ENCODE results near the gene TCP11L2. TPM values are rescaled to one million over a fixed set of nuclear protein-coding genes. Genes with fewer than 3 reads are reported as not detected.

Gene TCP11L2
- total and polyA plus RNA-seq, 8 donors: 21.3 to 49.5 (median 28.3) TPM

DNA sequence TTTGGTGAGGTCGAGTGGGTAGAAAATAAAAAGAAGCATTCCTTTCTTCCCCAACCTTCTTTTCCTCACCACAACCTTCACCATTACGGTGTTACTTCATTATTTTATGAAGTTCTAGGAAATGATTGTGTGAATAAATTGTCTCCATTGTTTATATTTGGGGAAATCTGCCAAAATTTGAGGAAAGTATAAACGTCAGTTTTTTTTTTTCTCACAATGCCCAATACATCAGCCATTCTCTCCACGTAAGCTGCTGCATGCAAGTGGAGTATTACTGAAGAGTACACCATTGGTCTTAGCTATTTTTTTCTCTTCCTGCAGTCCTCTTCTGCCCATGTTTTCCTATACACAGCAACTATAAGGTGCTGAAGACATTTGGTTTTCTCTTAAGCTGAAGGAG is 45.9 kb downstream of the TCP11L2 start:
- intact Hi-C loops (cut with DNase I): loop anchor here in 1 of 2 donors (5.0 kb wide), 1 partner anchor 121 kb away; no protein-coding TSS in a partner anchor

DNA sequence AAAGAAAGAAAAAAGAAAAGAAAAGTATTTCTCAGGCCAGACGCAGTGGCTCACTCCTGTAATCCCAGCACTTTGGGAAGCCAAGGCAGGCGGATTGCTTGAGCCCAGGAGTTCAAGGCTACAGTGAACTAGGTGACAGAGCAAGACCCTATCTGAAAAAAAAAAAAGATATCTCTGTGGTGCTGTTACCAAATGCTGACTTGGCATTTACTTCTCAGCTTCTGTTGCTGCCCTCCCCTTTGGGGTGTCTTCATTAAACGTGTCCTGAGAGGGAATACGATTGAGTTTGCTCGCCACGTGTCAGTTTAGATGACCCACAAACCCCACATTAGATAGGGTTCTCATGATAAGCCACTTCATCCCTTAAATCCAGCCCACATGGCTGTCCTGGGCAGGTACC is 50.6 kb downstream of the TCP11L2 start:
- DNase-seq (no peak), ATAC-seq (no peak)
- Histone ChIP-seq H3K27me3 (no peaks in the 10 kb centered on the region), H3K4me1 (peaks cover 3 to 12% of the 10 kb centered on the region in 2 donors), H3K36me3 (no peaks in the 10 kb centered on the region), H3K27ac (no peak overlapping the region), H3K9me3 (no peaks in the 10 kb centered on the region), H3K4me3 (no peak overlapping the region)
- intact Hi-C loops (cut with DNase I): no loop called here
- TF ChIP-seq, protein P1, sequence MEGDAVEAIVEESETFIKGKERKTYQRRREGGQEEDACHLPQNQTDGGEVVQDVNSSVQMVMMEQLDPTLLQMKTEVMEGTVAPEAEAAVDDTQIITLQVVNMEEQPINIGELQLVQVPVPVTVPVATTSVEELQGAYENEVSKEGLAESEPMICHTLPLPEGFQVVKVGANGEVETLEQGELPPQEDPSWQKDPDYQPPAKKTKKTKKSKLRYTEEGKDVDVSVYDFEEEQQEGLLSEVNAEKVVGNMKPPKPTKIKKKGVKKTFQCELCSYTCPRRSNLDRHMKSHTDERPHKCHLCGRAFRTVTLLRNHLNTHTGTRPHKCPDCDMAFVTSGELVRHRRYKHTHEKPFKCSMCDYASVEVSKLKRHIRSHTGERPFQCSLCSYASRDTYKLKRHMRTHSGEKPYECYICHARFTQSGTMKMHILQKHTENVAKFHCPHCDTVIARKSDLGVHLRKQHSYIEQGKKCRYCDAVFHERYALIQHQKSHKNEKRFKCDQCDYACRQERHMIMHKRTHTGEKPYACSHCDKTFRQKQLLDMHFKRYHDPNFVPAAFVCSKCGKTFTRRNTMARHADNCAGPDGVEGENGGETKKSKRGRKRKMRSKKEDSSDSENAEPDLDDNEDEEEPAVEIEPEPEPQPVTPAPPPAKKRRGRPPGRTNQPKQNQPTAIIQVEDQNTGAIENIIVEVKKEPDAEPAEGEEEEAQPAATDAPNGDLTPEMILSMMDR (IDR thresholded peaks at IDR 0.05): no peak

More for the DNA sequence above, 45.9 kb downstream of the TCP11L2 start:
- TF ChIP-seq, protein P1 (IDR thresholded peaks at IDR 0.05): no peak
- no peaks in the 10 kb centered on the region for H3K9me3 ChIP-seq
- ATAC-seq: no peak
- no peak for DNase-seq
- H3K27ac ChIP-seq: no peak overlapping the region
- H3K4me3 ChIP-seq: no peak overlapping the region
- H3K27me3 ChIP-seq: no peaks in the 10 kb centered on the region
- peaks cover 0 to 20% of the 10 kb centered on the region in 2 donors for H3K36me3 ChIP-seq
- peaks cover 0 to 3% of the 10 kb centered on the region in 2 donors for H3K4me1 ChIP-seq

DNA sequence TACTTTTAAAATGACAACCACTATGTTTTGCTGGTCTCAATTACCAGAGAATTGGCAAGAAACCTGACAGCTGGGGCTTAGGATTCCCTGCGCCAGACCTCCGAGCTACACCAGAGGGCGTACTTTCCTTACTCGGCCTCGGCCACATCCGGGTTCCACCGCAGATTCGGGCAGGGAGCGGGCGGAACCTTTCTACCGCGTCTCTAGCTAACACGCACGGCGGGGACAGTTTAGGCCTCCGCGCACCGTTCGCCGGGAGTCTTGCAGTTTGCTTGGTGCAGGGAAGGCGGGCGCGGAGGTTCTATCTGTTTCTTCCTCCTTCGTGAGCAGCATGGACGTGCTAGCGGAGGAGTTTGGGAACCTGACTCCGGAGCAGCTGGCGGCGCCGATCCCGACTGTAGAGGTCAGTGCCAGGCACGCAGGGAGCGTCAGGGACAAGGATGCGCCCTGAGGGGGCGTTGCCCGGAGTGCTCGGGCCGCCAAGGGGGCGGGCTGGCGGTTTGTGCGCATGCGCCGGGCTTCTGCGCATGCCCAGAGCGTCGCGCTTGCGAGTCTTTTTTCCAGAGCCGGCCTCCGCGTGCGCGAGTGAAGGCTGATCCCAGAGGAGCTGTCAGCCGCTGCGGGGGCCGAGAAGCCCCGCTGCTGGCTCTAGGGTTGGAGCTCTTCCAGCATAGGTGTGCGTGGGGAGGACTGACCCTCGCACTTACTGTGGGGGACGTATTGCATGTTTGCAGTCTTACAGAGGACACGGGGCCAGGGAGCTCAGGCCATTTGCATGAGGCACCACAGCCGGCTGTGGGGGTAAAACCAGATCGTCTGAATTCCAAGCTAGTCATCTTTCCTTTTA is 55.2 kb downstream of the TCP11L2 start, which contains the start of gene POLR3B:
TSS of gene POLR3B (plus strand) at position 200 of the 847 bp plus-strand sequence. CDS start at position 332, 132 bp downstream.
- peak within 1 kb of the TSS; percentile 88 to 97 for H3K27ac ChIP-seq
- no peaks in the 10 kb centered on the region for H3K27me3 ChIP-seq
- peak within 1 kb of the TSS; percentile 56 to 74 for H3K4me3 ChIP-seq
- H3K4me1 ChIP-seq: peaks cover 15 to 40% of the 10 kb centered on the region in 2 donors
- ATAC-seq (peak; percentile 95), DNase-seq (peak; percentile 94 to 97 (median 97))
- H3K9me3 ChIP-seq: no peaks in the 10 kb centered on the region
- TF ChIP-seq, protein P1 (IDR thresholded peaks at IDR 0.05): peak; percentile 86 to 88
- H3K36me3 ChIP-seq: no peaks in the 10 kb centered on the region
- intact Hi-C loops (cut with DNase I): no loop called here

DNA sequence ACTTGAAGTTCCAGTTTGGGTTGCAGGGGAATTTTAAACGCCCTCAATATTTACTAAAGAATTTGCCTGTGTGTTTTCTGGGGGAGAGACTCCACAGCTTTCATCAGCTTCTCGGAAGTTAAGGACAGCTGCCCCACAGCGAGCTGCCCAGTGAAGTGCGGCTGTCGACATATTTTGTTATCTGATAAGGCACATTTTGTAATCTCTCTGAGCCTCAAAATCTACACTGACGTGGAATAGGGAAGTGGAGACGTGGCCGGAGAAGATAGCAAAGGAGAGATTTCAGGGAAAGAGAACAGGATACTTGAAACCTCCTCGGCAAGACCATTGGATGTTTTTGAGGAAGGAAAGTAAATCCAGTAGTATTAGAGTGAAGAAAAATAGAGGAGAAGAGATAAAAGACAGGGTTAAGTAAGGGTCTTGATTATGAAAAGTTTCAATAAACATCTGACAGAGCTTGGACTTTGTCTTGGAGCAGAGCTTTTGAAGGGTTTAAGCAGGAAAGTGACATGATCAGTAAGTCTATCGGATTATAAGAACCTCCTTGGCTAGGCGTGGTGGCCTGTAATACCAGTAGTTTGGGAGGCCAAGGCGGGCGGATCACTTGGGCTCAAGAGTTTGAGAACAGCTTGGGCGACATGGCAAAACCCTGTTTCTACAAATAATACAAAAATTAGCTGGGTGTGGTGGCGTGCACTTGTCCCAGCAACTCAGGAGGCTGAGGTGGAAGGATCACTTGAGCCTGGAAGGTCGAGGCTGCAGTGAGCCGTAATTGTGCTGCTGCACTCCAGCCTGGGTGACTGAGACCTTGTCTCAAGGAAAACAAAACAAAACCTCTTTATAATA is 56.1 kb downstream of the TCP11L2 start:
- no peaks in the 10 kb centered on the region for H3K9me3 ChIP-seq
- intact Hi-C loops (cut with DNase I): no loop called here
- H3K27ac ChIP-seq: peak overlapping the region; percentile 88 to 97
- no peaks in the 10 kb centered on the region for H3K36me3 ChIP-seq
- TF ChIP-seq, protein P1 (IDR thresholded peaks at IDR 0.05): no peak
- peak; percentile 47 for ATAC-seq
- peaks cover 15 to 40% of the 10 kb centered on the region in 2 donors for H3K4me1 ChIP-seq
- H3K4me3 ChIP-seq: peak overlapping the region; percentile 56 to 74
- no peaks in the 10 kb centered on the region for H3K27me3 ChIP-seq
- peak in 2 of 4 donors; percentile 41 to 67 for DNase-seq

Measured in left lung (tissue), 10 donors.